Endothelial cell of hepatic sinusoid (primary cell): ENCODE measurements around the gene MCEMP1.

ENCODE experiments used
- in situ Hi-C: cut with HindIII; loops from 2 replicates; pipeline ENCODE4 v1.10.0; 2017; ENCODE audit warnings: low sequenced_read_pairs

Gene MCEMP1

GRCh38 chr19:7676854-7677253 lies at the start of gene MCEMP1:
MCEMP1 (plus strand) TSS chr19:7677090; CDS start chr19:7677121, 31 bp downstream.
- in situ Hi-C loops = no loop called here

- in situ Hi-C loops = no loop called here
Observed at GRCh38 chr19:7627166-7627565, 49.7 kb upstream of the MCEMP1 start.

- in situ Hi-C loops = no loop called here
Observed at GRCh38 chr19:7628589-7629311, 48.1 kb upstream of the MCEMP1 start.

GRCh38 chr19:7629347-7630054 lies 47.4 kb upstream of the MCEMP1 start, which contains the start of the genes PET100 and XAB2:
PET100 (plus strand) TSS chr19:7629793; CDS start chr19:7629834, 41 bp downstream.
XAB2 (minus strand) TSS chr19:7629545; CDS start chr19:7629527, 18 bp downstream.
- in situ Hi-C loops = loop anchor here (5.0 kb wide), 1 partner anchor 72 kb away; no protein-coding TSS in a partner anchor

- in situ Hi-C loops = loop anchor here (5.0 kb wide), 1 partner anchor 74 kb away; no protein-coding TSS in a partner anchor
Observed at GRCh38 chr19:7631577-7631976, 45.3 kb upstream of the MCEMP1 start.

- in situ Hi-C loops = loop anchor here (5.0 kb wide), 1 partner anchor 75 kb away; no protein-coding TSS in a partner anchor
Observed at GRCh38 chr19:7632340-7633203, 44.3 kb upstream of the MCEMP1 start.

GRCh38 chr19:7633698-7634097 lies 43.2 kb upstream of the MCEMP1 start, which contains the start of gene PCP2:
PCP2 (minus strand) TSS chr19:7633719; CDS start chr19:7633457, 262 bp downstream.
- in situ Hi-C loops = loop anchor here (5.0 kb wide), 1 partner anchor 76 kb away; no protein-coding TSS in a partner anchor

- in situ Hi-C loops = no loop called here
Observed at GRCh38 chr19:7635670-7636069, 41.2 kb upstream of the MCEMP1 start.

- in situ Hi-C loops = no loop called here
Observed at GRCh38 chr19:7636317-7636690, 40.6 kb upstream of the MCEMP1 start.

- in situ Hi-C loops = no loop called here
Observed at GRCh38 chr19:7636691-7637373, 40.1 kb upstream of the MCEMP1 start, which contains the start of gene STXBP2. STXBP2 (plus strand) TSS chr19:7637110; CDS start chr19:7637150, 40 bp downstream.

- in situ Hi-C loops = no loop called here
Observed at GRCh38 chr19:7637374-7638256, 39.3 kb upstream of the MCEMP1 start.

- in situ Hi-C loops = no loop called here
Observed at GRCh38 chr19:7638802-7639465, 38.0 kb upstream of the MCEMP1 start.

- in situ Hi-C loops = no loop called here
Observed at GRCh38 chr19:7639863-7640348, 37.0 kb upstream of the MCEMP1 start.

GRCh38 chr19:7640803-7641202 lies 36.1 kb upstream of the MCEMP1 start:
- in situ Hi-C loops = no loop called here

- in situ Hi-C loops = no loop called here
Observed at GRCh38 chr19:7641290-7642276, 35.3 kb upstream of the MCEMP1 start.

- in situ Hi-C loops = no loop called here
Observed at GRCh38 chr19:7642295-7643030, 34.4 kb upstream of the MCEMP1 start.

- in situ Hi-C loops = no loop called here
Observed at GRCh38 chr19:7643031-7643415, 33.9 kb upstream of the MCEMP1 start.
